ENCODE results near the gene AFAP1.

The AFAP1 gene

DNA sequence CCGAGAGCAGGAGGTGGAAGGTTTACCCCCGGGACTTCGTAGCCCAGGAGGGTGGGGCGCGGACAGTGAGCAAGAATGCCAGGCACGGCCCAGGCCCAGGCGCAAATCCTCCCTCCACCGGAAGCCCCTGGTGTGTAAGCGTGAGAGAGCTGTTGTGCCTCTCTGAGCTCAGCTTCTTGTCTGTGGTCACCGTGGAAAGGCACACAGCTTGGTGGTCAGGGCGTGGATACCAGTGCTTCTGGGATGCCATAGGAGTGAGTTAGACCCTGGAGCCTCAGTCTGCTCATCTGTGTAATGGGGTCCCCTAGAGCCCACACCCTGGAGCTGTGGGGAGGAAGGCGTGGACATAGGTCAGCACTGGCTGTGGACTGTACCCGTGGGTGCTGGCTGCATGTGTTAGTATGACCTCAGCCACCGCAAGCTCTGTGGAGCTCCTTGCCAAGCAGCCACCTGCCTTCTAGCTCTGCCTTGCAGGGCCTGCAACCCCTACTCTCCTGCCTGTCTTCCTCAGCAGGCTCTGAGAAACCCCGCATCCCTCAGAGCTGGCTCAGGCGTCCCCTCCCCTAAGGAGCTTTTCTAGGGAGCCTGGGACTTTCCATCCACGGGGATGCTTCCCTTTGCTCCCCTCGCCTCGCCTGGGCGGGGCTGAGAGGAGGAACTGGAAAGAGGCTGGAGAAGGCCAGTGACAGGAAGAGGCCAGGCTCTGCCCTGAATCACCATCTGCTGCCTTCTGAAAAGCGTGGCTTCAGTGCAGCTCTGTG lies 28.0 kb upstream of the AFAP1 start:
- DNase-seq, result no peak

DNA sequence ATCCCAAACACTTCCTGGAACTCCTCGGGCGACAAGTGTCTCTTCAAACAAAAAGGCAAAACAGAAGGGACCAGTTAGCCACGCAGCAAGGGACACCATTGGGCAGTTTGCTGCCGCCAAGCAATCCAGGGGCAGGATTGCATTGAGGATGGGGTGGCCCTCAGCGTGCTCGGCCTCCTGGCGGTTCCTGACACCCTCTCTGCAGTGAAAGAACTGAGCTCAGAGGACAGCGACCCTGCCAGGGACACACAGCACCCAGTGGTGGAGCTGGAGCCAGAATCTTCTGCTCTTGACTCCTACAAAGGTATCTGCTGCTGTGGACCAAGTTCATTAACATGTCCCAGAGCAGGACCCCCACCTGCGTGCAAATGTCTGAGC lies 27.4 kb upstream of the AFAP1 start:
- no peak for DNase-seq

DNA sequence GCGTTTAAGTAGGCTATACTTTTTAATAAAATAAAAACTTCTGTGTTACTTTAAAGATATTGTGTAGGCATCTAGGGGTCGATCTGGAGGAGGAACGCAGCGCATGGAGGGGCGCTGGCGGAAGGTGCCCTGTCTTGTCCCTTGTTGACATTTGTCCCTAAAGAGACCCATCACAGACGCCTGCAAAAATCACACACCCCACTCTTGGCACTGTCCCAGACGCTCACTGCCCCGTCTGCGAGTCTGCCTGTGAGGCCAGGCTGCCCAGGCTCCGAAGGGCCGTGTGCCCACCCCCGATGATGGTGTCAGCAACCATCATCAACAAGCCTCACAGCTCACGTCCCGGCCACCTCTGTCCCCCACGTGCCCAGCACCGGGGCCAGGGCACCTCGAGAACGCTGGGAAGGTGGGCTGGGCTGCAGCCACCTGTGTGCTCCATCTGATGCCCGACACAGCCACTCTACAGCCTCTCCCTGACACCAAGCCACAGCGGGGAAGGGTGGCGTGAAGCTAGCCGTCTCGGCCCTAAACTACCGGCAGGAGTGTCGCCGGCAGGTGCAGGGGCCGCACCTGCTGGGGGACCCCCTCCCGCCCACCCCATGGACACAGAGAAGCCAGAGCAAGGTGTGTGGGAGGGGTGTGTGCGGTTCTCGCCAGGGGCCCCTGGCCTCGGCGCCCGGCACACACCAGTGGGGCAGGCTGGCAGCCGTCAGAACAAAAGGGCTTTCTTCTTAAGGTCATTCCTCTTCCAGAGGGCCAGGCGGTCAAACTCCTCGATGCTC lies 26.8 kb upstream of the AFAP1 start:
- no peak for DNase-seq

DNA sequence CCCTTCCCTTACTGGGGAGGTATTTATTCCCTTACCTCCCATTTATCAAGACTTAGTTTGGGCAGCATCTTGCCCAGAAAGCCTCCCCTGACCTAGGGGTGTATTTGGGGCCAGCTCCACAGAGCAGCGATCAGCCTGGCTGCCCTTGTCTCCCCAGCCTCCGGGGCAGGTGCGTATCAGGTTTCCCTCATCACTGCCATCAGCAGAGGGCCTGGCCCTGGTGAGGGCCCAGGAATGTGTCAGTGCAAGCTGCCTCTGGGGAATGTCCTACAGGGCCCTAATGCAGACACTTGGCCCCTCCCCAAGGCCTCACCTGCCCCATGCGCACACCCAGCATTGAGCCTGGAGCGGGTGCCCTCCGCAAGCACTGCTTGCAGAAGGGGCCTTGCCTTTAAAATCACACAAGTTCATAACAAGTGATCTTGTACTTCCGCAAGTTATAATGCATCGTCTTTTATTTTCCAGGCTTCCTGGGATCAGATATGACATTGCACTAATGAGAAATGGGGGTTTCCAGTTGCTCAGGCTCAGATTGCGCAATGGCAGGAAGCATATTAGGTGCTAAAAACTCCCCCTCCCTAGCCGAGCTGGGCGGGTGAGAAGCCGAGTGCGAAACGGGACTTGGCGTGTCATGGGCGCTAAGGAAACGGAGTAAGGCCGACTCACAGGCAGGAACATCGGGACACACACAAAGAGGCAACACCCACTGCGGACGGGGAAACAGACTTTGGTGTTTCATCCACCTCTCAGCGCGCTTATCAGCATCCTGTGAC lies 25.4 kb upstream of the AFAP1 start:
- DNase-seq, result peak; percentile 13

DNA sequence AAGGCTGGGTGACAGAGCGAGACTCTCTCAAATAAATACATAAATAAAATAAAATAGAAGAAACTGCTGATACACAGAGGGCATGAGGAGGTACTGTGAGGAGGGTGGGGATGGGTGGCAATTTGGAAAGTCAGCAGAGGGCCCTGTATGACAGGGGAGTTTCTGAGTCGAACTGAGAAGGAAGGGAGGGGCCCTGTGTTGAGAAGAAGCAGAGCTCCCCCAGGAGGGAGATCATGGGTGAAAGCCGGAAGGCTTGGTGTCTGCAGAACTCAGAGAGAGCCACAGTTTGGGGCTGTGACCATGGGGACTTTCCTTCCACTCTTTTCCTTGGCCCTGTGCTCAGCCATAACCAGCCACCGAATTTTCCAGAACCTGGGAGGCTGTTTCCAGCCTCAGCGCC lies 24.8 kb upstream of the AFAP1 start:
- DNase-seq, result no peak

DNA sequence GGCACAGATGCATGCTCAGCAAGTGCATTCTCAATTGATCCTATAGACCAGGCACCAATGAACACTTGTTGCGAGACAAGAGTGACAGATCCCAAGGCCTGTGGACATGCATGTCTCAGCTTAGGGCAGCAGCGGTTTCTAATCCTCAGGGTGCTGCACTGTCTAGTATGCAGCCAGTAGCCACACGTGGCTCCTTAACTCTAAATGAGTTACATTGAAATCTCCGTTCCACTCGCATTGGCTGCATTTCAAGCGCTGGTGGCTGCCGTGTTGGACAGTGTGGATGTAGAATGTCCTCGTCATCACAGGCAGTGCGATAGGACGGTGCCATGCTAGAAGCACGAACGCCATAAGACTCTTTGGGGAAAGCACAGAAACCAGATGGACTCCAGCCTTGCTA lies 24.0 kb upstream of the AFAP1 start:
- DNase-seq, result no peak

DNA sequence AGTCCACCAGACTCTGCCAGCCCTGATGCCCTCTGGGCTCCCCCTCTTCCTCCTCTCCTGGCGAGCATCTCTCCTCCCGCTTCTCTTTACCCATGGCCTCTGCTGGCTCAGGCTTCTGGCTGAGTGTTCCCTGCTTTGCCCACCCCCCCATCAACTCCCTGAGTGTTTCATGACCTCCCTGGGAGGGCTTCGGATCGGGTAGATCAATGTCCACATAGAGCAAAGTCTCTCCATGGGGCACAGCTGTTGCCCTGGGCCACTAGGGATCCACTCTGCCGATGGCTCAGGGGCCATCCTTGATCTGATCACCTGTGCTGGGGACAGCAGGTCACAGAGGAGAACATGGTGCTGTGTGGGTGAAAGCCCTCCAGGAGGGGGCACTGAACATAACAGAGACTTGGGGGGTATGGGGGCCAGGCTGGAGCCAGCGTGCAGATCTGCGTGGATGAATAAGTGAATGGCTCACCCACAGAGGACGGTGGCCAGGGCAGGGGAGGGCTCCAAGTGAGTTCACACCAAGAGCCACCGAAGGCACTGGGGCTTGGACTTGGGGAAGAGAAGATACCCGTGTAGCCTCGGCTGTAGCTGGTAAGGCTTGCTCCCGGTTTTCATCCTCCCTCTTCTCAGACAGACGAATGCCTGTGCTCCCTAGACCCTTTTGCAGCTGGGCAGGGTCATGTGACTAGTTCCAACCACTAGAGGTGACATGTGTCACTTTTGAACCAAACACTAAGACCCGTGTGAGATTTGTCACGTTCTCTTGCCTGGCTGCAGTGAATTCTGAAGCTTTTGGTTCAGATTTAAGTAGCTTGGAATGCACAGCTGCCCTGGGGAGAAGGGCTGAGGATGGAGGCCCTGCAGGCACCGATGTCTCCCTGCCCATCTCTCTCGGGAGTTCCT lies 23.2 kb upstream of the AFAP1 start:
- DNase-seq, result no peak

DNA sequence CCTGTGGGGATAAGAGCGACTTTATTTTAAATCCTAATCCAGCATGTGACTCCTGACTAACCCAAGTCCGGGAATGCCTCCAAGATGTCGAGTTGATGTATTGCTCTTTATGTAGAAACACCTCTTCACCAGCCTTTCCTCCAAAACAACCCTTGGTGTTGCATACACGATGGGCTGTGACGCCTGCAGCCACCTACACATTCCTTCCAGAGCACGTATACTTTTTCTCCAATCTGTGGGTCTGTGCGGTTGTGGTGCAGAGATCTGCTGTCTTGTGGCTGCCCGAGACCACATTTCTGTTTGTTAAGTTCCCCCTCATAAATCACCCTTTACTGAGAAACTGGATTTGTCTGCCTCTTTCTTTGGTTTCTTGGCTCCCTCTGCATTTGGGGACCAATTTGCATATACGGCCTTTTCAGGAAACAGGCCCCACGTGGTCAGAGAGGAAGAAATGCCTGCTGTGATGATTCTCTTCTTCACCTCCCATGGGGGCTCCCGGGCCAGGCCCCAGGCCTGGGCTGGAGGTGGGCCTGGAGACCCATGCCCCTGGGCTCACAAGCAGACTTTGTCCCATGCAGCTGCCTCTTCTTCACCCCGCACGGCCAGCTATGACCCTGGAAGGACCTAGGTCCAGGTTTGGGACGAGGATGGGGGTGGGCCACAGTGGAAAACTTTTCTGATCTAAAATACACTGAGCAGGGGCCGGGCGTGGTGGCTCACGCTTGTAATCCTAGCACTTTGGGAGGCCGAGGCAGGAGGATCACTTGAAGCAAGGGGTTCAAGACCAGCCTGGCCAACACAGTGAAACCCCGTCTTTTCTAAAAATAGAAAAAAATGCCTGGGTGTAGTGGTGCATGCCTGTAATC lies 21.4 kb upstream of the AFAP1 start:
- DNase-seq, result no peak

DNA sequence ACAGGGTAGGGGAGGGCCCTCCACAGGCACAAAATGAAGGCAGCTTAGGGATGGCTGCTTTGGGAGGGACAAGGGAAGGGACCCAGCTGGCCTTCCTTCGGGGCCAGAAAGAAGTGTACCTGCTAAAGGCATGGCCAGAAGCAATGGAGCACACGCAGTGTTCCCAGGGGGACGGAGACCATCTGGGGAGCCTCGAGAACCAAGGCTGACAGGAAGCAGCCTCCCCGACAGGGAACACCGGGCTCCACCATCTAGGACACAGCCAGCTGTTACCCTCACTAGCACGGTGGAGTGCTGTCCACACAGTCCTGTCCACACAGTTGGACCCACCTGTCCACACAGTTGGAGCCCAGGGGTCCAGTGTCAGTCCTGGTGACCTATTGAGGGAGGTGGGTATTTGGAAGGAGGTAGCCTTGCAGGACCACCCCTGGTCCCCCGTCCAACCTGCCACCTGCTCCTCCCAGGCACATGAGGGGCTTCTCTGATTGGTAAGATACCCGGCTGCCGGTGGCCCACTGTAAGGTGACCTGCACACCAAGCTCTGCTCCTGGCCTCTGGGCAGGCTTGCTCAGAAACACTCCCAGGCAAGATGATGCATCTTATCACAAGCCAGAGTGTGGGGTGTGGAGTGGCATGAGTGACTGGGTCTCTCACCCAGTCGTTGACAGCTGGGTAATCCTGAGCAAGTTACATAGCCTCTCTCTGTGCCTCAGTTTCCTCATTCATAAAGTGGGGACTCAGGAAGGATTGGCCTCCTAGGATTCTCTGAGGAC lies 20.5 kb upstream of the AFAP1 start:
- no peak for DNase-seq

DNA sequence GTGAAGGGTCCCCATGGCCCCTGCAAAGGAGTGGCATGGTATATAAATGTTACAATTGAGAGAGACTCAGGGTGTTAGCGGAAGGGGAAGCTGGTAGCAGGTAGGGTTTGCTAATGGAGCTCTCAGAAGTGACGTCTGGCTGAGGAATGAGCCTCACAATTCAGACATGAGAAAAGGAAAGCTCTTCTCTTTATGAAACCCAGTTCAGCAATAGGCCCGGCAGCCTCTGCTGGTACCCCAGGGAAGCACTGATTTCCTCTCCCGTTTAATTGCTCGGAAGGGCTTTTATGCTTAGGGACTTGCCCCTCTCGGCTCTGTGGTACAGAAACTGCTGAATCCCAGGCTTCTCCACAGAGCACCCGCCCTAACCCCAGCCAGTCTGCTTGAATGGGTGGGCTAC lies 19.4 kb upstream of the AFAP1 start:
- no peak for DNase-seq

DNA sequence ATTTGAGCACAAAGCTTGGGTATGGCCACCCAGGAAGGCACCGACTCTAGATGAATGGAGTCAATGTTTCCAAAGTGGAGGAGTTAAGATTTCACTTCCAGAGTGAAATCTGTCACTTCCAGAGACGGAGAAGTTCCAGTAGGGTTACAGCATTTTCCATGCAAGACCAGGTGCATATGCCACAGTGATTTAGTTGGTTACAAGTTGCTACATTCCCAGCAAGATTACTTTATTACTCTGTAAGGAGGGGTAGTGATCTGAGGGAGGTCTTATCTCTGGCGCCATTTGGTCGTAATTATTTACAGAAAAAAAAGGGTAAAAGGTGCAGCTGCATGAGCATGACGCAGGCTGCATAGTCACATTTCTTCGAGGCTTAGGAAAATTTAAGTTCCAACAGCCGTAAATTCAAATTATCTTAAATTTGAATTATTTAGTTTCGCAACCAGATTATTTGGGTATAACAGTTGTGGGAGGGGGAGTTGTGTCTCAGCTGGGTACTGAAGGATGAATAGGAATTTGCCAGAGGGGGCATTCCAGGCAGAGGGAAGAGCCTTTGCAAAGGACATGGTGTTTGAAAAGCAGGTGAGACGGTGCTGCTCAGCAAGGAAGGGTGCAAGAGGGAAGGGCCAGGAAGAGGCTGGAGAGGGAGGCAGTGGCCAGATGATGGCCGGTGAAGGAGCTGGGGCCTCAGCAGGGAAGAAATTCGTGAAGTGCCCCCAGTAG lies 17.4 kb upstream of the AFAP1 start:
- DNase-seq, result peak; percentile 62

DNA sequence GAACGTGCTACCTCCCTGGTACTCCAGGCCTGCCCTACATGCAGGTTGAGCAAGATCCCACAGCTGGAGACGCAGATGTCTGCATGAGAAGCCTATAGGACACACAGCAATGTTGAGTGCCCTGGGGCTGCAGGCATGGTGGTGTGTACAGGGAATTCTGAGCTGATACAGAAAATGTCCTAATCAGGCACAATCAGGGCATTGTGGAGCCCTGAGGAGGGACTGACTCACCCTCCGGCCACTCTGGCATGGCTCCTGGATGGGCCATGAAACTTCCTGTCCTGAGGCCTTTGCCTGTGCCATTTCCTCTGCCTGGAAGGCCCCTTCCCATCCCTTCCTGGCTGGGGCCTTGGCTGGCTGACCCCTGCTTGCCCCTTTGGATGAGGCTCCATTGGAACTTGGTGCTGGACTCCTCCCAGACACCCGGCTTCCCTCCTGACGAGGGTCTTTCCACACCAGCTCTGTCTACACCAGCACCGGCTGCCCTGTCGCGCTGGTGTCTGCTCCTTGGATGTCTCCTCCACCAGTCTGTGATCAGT lies 16.7 kb upstream of the AFAP1 start:
- DNase-seq, result no peak

DNA sequence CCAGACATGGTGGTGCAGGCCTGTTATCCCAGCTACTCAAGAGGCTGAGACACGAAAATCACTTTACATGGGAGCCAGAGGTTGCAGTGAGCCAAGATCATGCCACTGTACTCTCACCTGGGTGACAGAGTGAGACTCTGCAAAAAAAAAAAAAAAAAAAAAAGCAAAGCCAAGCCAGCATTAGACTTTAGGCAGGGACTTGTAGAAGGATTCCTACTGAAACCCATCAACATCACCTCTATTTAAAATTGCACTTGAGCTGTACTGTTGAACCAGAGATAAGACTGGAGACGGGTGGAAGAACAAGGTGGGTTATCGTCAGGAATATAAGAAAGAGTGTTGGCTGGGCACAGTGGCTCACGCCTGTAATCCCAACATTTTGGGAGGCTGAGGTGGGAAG lies 15.7 kb upstream of the AFAP1 start:
- DNase-seq, result no peak

DNA sequence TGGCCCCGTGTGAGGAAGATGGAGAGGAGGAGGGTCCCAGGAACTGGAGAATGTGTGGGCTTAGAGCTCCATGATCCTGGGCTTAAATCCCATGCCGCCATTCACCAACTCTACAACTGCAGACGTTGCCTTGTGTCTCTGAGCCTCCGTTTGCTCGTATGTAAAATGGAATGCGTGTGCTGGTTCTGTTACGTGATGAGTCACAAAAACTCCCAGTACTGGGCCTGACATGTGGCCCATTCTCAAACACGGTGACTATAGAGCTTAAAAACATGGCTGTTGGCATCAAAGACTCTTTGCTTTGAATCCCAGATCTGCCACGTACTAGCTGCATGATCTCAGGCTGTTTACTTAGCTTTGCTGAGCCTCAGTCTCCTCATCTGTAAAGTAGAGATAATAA lies 13.0 kb upstream of the AFAP1 start:
- DNase-seq, result no peak

DNA sequence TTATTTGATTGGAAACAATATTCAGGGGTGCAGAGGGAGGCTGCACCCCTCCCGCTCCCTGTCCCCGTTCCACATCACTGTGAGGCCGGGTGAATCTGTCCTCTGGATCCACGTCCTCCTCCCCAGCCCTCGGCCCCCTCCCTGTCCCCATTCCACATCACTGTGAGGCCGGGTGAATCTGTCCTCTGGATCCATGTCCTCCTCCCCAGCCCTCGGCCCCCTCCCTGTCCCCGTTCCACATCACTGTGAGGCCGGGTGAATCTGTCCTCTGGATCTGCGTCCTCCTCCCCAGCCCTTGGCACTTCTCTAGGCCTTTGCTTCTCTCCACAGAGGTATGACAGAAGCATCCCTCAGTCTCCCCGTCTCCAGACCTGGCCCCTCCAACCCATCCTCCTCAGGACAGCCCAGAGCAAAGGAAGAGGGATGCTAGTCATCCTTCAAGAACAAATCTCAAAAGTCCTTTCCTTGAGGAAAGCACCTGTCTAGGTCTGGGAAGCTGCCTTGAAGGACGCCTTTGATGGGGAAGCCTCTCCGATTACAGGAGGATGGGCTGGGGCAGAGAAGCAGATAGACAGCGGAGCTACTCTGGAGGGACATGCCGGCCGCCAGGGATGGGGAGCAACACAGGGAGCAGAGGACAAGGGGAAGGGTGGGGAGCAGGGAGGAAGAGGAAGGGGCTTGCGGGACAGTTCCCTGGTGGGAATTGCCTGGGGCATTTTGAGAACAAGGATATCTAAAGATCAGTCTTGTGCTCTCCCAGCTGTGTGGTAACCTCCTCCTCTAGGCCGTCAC lies 10.8 kb upstream of the AFAP1 start:
- DNase-seq, result no peak

DNA sequence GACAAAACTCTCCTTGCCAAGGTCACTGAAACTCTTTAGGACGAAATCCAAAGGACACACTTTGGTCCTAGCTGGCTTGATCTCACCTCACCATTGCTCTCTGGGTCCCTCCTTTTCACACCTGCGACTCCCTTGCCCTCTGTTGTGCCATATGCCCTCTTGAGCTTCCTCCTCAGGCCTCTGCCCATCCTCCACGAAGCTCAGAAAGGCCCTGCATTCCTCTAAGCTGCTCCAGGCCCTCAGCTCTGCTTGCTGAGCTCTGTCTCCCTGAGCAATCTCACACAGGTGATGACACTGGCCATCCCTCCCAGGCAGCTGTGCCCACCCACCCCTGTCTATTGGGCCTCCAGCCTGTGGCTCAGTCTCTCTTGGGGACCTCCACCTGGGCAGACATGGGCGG lies 10.1 kb upstream of the AFAP1 start:
- no peak for DNase-seq

DNA sequence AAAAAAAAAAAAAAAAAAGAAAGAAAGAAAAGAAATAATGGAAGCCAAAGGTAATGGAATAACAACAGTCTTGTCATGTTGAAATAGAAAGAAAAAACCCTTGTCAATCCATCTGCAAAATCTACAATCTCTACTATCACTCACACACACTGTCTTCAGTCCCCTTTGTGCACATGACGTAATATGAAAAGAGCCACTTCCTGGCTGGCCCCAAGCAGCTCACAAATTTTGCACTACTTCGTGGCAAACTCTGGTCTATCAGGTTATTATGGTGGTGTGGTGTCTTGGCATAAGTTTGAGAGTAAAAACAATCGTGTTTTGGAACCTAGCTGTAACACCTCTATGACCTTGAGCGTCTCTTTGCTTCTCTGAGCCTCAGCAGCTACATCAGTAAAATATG lies 8.3 kb upstream of the AFAP1 start:
- DNase-seq, result no peak

DNA sequence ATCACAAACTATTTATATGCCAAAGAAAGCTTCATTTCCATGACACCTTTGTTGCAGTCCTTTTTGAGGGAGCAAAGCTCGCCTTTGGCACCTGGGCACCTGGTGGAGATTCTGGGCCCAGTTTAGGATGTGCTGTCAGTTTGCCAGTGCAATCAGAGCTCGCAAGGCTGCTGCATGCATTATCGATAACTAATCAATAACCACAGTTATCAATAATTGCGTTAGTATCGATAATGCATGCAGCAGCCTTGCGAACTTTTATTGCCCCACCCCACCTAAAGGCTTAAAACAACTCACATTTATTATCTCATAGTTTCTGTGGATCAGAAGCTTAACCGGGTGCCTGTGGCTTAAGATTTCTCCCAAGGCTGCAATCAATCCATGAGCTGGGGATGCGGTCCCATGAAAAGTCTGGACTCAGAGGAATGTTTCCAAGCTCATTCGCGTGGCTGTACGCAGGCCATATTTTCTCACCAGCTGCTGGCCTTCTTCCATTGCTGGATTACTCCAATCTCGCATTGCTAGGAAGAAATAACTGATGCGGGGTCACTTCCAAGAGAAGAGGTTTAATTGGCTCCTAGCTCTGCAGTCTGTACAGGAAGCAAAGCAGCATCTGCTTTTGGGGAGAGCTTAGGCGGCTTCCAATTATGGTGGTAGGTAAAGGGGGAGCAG lies 6.2 kb upstream of the AFAP1 start:
- DNase-seq, result no peak

Measured in NCI-H526 treated with DMSO at 0.1 percent for 48 hours (cell line).